Posterior vena cava (tissue), 2 donors: ENCODE results near the gene TEDC2. TPM values are rescaled to one million over a fixed set of nuclear protein-coding genes. Genes with fewer than 3 reads are reported as not detected.

ENCODE experiments used
- DNase-seq: peaks from one replicate; pipeline ENCODE4 v3.0.0-alpha.2; 2020; ENCODE audit warnings: low spot score
- intact Hi-C, 2 donors: fragments of 100-400 bp; cut with DNase I; formaldehyde crosslinking; loops; one replicate each; pipeline versions ENCODE4 v1.14.1 to v1.14.2; 2022 to 2023
- total RNA-seq, 2 donors: library from RNA; stranded (reverse); fragmentation: NEBNext Ultra II Directional; extraction: Animal tissue kit (Norgen Biotek cat#: 25700); gene quantifications; one replicate each; pipeline ENCODE4 v1.2.1, GENCODE V29; 2021
- donor health status: DM: yes; HTN: yes; CAD: no.
- donor health status: DM: yes; HTN: yes; CAD: no.

TEDC2 gene
- total RNA-seq, 2 donors from 2014 or later: 0.86 TPM; not detected in 1

GRCh38 chr16:2486645-2487516 is 27.0 kb downstream of the TEDC2 start:
- intact Hi-C loops: no loop called here
- no peak for DNase-seq

- DNase-seq: no peak
- intact Hi-C loops: no loop called here
Measured at GRCh38 chr16:2487517-2487842, 27.6 kb downstream of the TEDC2 start.

- DNase-seq: no peak
- intact Hi-C loops: no loop called here
Measured at GRCh38 chr16:2487903-2488531, 28.1 kb downstream of the TEDC2 start.

GRCh38 chr16:2489581-2489980 is 29.7 kb downstream of the TEDC2 start:
- intact Hi-C loops: no loop called here
- no peak for DNase-seq

- intact Hi-C loops: loop anchor here in 1 of 2 donors (10.0 kb wide), 1 partner anchor 56 kb away; no protein-coding TSS in a partner anchor
- DNase-seq: no peak
Measured at GRCh38 chr16:2490190-2491105, 30.5 kb downstream of the TEDC2 start.

GRCh38 chr16:2492292-2492691 is 32.4 kb downstream of the TEDC2 start:
- DNase-seq: no peak

GRCh38 chr16:2493605-2494004 is 33.7 kb downstream of the TEDC2 start:
- no peak for DNase-seq
- intact Hi-C loops: loop anchor here in 1 of 2 donors (10.0 kb wide), 1 partner anchor 59 kb away; no protein-coding TSS in a partner anchor

More at GRCh38 chr16:2492292-2492691, 32.4 kb downstream of the TEDC2 start:
- intact Hi-C loops: loop anchor here in 1 of 2 donors (10.0 kb wide), 1 partner anchor 57 kb away; no protein-coding TSS in a partner anchor

GRCh38 chr16:2494616-2495015 is 34.7 kb downstream of the TEDC2 start:
- DNase-seq: no peak
- intact Hi-C loops: loop anchor here in 1 of 2 donors (10.0 kb wide), 1 partner anchor 60 kb away; no protein-coding TSS in a partner anchor

GRCh38 chr16:2495041-2495440 is 35.1 kb downstream of the TEDC2 start:
- DNase-seq: no peak
- intact Hi-C loops: loop anchor here in 1 of 2 donors (10.0 kb wide), 1 partner anchor 60 kb away; no protein-coding TSS in a partner anchor

GRCh38 chr16:2496223-2497115 is 36.6 kb downstream of the TEDC2 start:
- intact Hi-C loops: loop anchor here in 1 of 2 donors (10.0 kb wide), 1 partner anchor 62 kb away; no protein-coding TSS in a partner anchor
- DNase-seq: no peak

- intact Hi-C loops: loop anchor here in 1 of 2 donors (10.0 kb wide), 1 partner anchor 62 kb away; no protein-coding TSS in a partner anchor
- DNase-seq: no peak
Measured at GRCh38 chr16:2497116-2497630, 37.3 kb downstream of the TEDC2 start.

GRCh38 chr16:2497695-2498484 is 38.0 kb downstream of the TEDC2 start:
- intact Hi-C loops: loop anchor here in 1 of 2 donors (10.0 kb wide), 1 partner anchor 63 kb away; no protein-coding TSS in a partner anchor
- no peak for DNase-seq

- no peak for DNase-seq
- intact Hi-C loops: loop anchor here in 1 of 2 donors (10.0 kb wide), 1 partner anchor 64 kb away; no protein-coding TSS in a partner anchor
Measured at GRCh38 chr16:2498531-2499253, 38.8 kb downstream of the TEDC2 start.

- DNase-seq: no peak
- intact Hi-C loops: loop anchor here in 1 of 2 donors (10.0 kb wide), 1 partner anchor 65 kb away; no protein-coding TSS in a partner anchor
Measured at GRCh38 chr16:2499454-2499853, 39.5 kb downstream of the TEDC2 start.

- intact Hi-C loops: loop anchor here (5.0 to 10.0 kb wide), 2 partner anchors 65 to 158 kb away; partner anchors contain the start of gene ABCA3 (in 2 of the 2)
- DNase-seq: no peak
Measured at GRCh38 chr16:2499890-2500429, 40.1 kb downstream of the TEDC2 start.

GRCh38 chr16:2500430-2500917 is 40.6 kb downstream of the TEDC2 start:
- intact Hi-C loops: loop anchor here (5.0 kb wide), 1 partner anchor 158 kb away; the partner anchor contains the start of gene ABCA3 (in 2 of the 2)
- DNase-seq: no peak
